ENCODE data around the gene HOXC10.
A peak's percentile ranks its signal among the peaks of the same experiment; 100 is the strongest.

HOXC10 gene

GRCh38 chr12:53953831-53954693 is 30.9 kb upstream of the HOXC10 start:
- Histone ChIP-seq H3K4me3 (peak overlapping the region; percentile 94), H3K36me3 (ENCODE audit: insufficient read depth, low read length) (no peaks in the 10 kb centered on the region), H3K9me3 (ENCODE audit: low read depth, low read length) (no peaks in the 10 kb centered on the region), H3K9ac (ENCODE audit: insufficient read length) (peak overlapping the region; percentile 9), H3K27ac (peak overlapping the region; percentile 74)
- DNase-seq (ENCODE audit: low read depth, low spot score) = no peak
- TF ChIP-seq FOXP2 (optimal IDR thresholded peaks at IDR 0.05; ENCODE audit: control extremely low read depth, extremely low read length, insufficient read depth) (no peak), POLR2AphosphoS5 (IDR thresholded peaks at IDR 0.05; ENCODE audit: borderline replicate concordance, low read depth, low read length) (no peak)

- Histone ChIP-seq H3K4me3 (peak within 1 kb of the TSS; percentile 94), H3K36me3 (ENCODE audit: insufficient read depth, low read length) (no peaks in the 10 kb centered on the region), H3K9me3 (ENCODE audit: low read depth, low read length) (no peaks in the 10 kb centered on the region), H3K9ac (ENCODE audit: insufficient read length) (peak within 1 kb of the TSS; percentile 91), H3K27ac (peak within 1 kb of the TSS; percentile 77)
- DNase-seq (ENCODE audit: low read depth, low spot score) = no peak
- TF ChIP-seq EZH2 (IDR thresholded peaks at IDR 0.05) (no peak), POLR2AphosphoS5 (IDR thresholded peaks at IDR 0.05; ENCODE audit: borderline replicate concordance, low read depth, low read length) (peak; percentile 77; the same call in 1 of the 2 replicates), FOXP2 (optimal IDR thresholded peaks at IDR 0.05; ENCODE audit: control extremely low read depth, extremely low read length, insufficient read depth) (no peak)
Observed at GRCh38 chr12:53954694-53955035, 30.3 kb upstream of the HOXC10 start, which contains the start of gene HOXC12. TSS of gene HOXC12 (plus strand) at chr12:53954903. CDS start at chr12:53954930, 27 bp downstream.

GRCh38 chr12:53955036-53955775 is 29.7 kb upstream of the HOXC10 start:
- no peaks in the 10 kb centered on the region for H3K36me3 ChIP-seq (ENCODE audit: insufficient read depth, low read length)
- peak overlapping the region; percentile 94 for H3K4me3 ChIP-seq
- H3K9ac ChIP-seq (ENCODE audit: insufficient read length) = peak overlapping the region; percentile 91
- no peak for DNase-seq (ENCODE audit: low read depth, low spot score)
- TF ChIP-seq POLR2AphosphoS5 (IDR thresholded peaks at IDR 0.05; ENCODE audit: borderline replicate concordance, low read depth, low read length) (no peak), FOXP2 (optimal IDR thresholded peaks at IDR 0.05; ENCODE audit: control extremely low read depth, extremely low read length, insufficient read depth) (no peak), EZH2 (IDR thresholded peaks at IDR 0.05) (no peak)
- peak overlapping the region; percentile 77 for H3K27ac ChIP-seq
- no peaks in the 10 kb centered on the region for H3K9me3 ChIP-seq (ENCODE audit: low read depth, low read length)

DNA sequence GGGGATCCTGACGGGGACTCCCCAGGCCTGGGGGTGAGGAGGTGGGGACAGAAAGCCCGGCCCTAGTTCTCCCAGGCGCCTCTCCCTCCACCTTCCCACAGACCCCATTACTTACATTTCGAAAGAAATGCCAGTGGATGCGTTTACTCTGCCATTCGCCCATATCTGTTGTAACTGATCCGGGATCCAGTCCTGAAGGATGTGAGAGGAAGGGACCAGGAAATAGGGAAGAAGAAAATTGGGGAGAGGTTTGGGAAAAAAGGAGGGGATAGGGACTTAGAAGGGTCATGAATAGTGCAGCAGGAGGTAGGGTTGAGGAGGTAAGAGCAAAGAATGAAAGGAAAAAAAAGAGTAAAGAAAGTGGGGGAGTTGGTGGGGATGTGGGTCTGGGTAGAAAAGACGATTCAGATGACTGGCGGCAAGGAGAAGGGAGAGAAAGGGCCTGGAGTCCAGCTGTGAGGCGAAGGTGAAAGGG is 29.1 kb upstream of the HOXC10 start:
- Histone ChIP-seq H3K9me3 (ENCODE audit: low read depth, low read length) (no peaks in the 10 kb centered on the region), H3K36me3 (ENCODE audit: insufficient read depth, low read length) (no peaks in the 10 kb centered on the region), H3K27ac (no peak overlapping the region), H3K4me3 (peak overlapping the region; percentile 94), H3K9ac (ENCODE audit: insufficient read length) (peak overlapping the region; percentile 91)
- TF ChIP-seq FOXP2 (optimal IDR thresholded peaks at IDR 0.05; ENCODE audit: control extremely low read depth, extremely low read length, insufficient read depth) = no peak
- TF ChIP-seq POLR2AphosphoS5 (IDR thresholded peaks at IDR 0.05; ENCODE audit: borderline replicate concordance, low read depth, low read length) = no peak
- no peak for TF ChIP-seq EZH2 (IDR thresholded peaks at IDR 0.05)
- no peak for DNase-seq (ENCODE audit: low read depth, low spot score)

DNA sequence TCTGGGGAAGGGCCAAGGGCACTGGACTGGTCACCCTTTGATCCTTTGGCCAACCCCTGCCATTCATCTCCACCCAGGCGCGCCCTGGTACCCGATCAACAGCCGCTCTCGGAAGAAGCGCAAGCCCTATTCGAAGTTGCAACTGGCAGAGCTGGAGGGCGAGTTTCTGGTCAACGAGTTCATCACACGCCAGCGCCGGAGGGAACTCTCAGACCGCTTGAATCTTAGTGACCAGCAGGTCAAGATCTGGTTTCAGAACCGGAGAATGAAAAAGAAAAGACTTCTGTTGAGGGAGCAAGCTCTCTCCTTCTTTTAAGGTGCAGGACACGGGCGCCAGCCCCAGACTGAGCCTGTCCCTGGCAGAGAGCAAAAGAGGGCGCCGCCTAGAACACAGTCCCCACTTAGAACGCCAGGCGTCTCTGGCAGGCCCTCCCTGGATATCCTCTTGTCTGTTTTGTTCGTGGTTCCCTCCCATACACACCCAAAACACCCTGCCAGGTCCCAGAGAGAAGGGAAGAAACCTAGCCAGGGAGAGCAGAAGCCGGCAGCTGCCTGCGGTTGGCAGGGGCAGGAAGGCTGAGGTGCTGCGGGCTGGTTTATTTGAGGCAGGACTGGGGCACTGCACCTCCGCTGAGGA is 28.6 kb upstream of the HOXC10 start:
- Histone ChIP-seq H3K4me3 (peak overlapping the region; percentile 94), H3K9me3 (ENCODE audit: low read depth, low read length) (no peaks in the 10 kb centered on the region), H3K27ac (no peak overlapping the region), H3K9ac (ENCODE audit: insufficient read length) (peak overlapping the region; percentile 91), H3K36me3 (ENCODE audit: insufficient read depth, low read length) (no peaks in the 10 kb centered on the region)
- DNase-seq (ENCODE audit: low read depth, low spot score) = no peak
- TF ChIP-seq FOXP2 (optimal IDR thresholded peaks at IDR 0.05; ENCODE audit: control extremely low read depth, extremely low read length, insufficient read depth) (no peak), EZH2 (IDR thresholded peaks at IDR 0.05) (no peak), POLR2AphosphoS5 (IDR thresholded peaks at IDR 0.05; ENCODE audit: borderline replicate concordance, low read depth, low read length) (no peak)

DNA sequence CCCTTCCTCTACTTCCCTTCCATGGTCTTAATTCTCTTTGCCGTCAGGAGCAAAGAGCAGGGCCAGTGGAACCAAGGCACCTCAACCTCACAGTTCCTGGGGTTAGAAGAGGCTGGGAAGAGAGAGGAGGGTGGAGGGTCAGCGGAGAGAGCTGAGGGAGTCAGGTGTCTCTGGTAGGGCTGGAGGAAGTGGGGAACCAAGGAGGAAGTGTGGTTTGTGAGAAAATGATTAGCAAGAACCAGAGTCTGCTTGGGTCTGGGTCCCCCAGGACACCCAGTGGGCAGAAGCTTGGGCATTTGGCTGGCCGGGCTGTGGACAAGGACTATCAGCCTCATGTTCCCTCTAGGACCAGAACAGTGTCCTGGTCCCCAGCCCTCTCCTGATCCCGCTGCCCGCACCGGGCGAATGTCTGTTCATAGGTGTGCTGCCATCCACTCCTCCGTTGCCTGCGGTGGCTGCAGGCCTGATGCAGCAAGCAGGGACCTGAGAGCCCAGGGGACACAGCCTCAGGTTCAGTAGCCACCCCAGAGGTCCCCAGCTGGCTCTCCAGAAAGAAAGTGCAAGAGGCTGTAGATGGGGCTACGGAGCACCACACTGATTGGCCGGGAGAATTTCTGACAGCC is 27.9 kb upstream of the HOXC10 start:
- DNase-seq (ENCODE audit: low read depth, low spot score) = no peak
- Histone ChIP-seq H3K9ac (ENCODE audit: insufficient read length) (no peak overlapping the region), H3K27ac (no peak overlapping the region), H3K36me3 (ENCODE audit: insufficient read depth, low read length) (0 out of 2 replicates have a peak, but pooled peaks cover 4% of the 10 kb centered on the region), H3K9me3 (ENCODE audit: low read depth, low read length) (no peaks in the 10 kb centered on the region), H3K4me3 (no peak overlapping the region)
- no peak for TF ChIP-seq POLR2AphosphoS5 (IDR thresholded peaks at IDR 0.05; ENCODE audit: borderline replicate concordance, low read depth, low read length)
- no peak for TF ChIP-seq EZH2 (IDR thresholded peaks at IDR 0.05)
- no peak for TF ChIP-seq FOXP2 (optimal IDR thresholded peaks at IDR 0.05; ENCODE audit: control extremely low read depth, extremely low read length, insufficient read depth)

GRCh38 chr12:53958128-53958527 is 26.8 kb upstream of the HOXC10 start:
- no peaks in the 10 kb centered on the region for H3K9me3 ChIP-seq (ENCODE audit: low read depth, low read length)
- DNase-seq (ENCODE audit: low read depth, low spot score) = no peak
- no peak overlapping the region for H3K9ac ChIP-seq (ENCODE audit: insufficient read length)
- TF ChIP-seq POLR2AphosphoS5 (IDR thresholded peaks at IDR 0.05; ENCODE audit: borderline replicate concordance, low read depth, low read length) = no peak
- no peak for TF ChIP-seq FOXP2 (optimal IDR thresholded peaks at IDR 0.05; ENCODE audit: control extremely low read depth, extremely low read length, insufficient read depth)
- TF ChIP-seq EZH2 (IDR thresholded peaks at IDR 0.05) = no peak
- H3K36me3 ChIP-seq (ENCODE audit: insufficient read depth, low read length) = peaks cover 10% of the 10 kb centered on the region
- no peak overlapping the region for H3K4me3 ChIP-seq
- no peak overlapping the region for H3K27ac ChIP-seq

All from SK-N-MC (cell line).